GM19324 (cell line): Measurements from ENCODE around the gene TEX53.

Experiments used
- ATAC-seq: cut with Tn5 transposase; IDR thresholded peaks from one replicate; pipeline ENCODE4 v1.9.1; 2021; ENCODE audit warnings: mild to moderate bottlenecking, moderate library complexity; ENCODE audit not compliant: unreplicated experiment, low FRiP score

Gene TEX53

GRCh38 chr9:114680259-114681001 is 22.8 kb upstream of the TEX53 start:
- ATAC-seq: no peak

DNA sequence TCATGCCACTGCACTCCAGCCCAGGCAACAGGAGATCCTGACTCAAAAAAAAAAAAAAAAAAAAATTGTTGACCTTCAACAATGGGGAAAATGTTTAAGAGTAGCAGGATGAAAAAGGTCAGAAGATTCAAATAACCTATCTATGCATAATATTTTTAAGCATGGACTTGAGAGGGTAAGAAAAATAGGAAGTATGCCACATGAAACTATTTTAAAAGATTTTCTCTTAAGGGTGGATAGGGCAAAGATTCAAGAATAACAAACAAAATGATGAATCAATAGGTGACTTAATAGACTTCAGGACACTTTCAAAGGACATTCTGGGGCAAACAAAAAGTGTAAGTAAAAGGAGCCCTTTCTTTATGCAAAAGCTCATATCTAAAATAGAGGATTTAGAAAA is 21.2 kb upstream of the TEX53 start:
- no peak for ATAC-seq

DNA sequence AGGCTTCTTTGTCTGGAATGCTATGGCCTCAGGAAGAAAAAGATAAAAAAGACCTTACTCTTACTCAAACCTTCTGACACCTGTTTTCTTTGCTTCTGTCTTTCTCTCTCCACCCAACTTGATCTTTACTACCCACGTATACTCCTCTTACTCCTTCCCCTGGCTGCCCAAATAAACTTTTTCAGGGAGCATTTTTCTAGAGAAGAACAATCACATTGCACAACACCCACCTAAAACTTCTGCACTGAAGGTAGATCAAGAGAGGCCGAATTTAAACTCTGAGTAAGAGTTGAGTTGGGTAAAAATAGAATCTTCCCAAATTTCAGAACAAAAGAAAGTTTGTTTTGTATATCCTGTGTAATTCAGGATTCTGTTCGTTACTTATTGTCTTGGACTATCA is 20.5 kb upstream of the TEX53 start:
- ATAC-seq: no peak

DNA sequence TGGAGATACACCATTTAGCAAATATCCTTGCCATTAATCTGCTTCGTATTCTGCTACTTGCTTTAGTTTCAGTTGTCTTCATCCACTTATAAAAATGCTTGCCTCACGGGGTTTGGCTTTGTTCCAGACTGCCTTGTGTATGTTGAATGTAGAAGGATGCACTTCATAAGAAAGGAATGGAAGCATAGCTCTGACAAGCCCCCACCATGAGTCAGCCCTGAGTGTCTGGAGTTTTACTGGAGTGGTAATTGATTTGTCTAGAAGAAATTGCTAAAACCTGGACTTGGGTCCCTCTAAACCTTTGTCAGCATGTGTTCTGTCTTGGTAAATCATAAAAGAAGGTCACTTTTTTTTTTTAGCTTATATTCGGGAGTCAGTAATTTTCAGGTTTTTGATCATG is 19.8 kb upstream of the TEX53 start:
- ATAC-seq: no peak

DNA sequence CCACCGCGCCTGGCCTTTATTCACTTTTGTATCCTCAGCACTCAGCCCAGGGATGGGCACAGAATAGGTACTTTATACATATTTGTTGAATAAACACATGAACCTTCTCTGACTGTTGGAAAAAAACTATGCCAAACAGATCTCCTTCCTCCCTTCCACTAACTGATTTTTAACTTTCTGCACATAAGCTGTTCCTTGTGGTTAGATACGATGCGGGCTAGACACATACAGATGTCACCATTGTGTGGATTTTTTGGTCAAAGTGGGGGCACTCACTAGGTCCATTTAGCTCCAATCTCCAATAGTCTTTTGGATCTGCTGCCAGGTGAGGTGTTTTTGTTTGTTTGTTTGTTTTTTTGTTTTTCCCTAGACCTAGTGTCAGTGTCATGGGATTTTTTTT is 19.3 kb upstream of the TEX53 start:
- ATAC-seq: no peak

DNA sequence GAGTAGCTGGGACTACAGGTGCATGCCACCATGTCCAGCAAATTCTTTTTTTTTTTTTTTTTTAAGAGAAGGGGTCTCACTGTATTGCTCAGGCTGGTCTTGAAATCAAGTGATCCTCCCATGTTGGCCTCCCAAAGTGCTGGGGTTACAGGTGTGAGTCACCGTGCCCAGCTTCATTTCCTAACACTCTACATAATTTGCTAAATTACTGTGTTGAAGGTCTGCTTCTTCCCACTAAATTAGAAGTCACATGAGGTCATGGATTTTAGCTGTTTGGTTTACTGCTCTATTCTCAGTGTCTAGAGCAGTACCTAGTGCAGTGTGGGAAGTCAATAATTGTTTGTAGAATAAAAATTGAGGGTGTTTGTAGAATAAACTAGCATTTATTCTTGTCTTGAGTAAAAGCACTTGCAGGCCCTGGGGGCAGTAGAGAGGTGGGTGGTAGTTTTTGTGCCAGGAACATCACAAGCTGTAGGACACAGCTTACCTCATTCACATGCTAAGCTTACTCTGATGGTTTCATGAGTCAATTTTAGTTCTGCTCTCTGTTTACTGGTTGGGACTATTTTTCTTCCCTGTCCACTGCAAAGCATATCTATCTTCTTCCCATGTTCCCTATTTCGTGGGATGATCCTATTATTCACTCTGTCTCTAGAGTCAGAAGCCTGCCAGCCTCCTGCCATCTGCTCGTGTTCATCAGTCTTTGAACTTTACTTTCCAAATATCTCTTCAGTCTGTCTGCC is 17.4 kb upstream of the TEX53 start:
- no peak for ATAC-seq

- ATAC-seq: no peak
Measured at GRCh38 chr9:114674076-114674797, 16.6 kb upstream of the TEX53 start.

DNA sequence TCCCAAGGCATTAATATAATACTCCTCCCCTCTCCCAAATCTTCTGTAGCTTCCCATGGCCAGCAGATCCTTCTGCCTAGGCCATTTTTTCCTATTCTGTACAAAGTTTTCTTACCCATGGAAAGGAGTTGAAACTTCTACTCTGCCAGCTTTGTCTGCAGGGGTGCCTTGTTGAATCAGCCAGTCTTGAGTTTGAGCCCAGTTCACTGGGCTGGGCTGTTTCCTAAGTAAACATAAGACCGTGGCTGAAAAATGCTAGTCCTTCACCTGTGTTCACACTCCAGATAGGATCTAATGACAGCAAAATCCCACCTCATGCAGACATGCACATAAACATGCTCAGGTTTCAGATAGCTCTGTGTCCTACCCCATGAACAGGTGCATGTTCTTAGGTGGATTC is 14.0 kb upstream of the TEX53 start:
- ATAC-seq: no peak

DNA sequence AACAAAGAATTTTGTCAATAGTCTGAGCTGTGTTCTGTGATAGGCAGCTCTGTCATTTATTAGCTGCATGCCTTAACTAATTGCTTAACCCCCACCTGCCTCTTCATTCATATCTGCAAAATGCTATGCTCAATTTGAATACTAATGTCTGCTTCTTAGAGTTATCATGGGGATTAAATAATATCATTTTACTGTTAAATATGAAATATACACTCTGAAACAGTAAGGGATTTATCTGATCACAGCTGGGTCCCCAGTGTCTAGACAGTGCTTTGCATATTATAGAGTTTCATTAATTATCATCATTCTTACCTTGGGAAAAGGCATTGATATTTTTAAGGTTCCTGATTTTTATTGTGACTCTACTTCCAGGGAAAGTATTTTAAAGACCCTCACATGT is 12.4 kb upstream of the TEX53 start:
- no peak for ATAC-seq

GRCh38 chr9:114668146-114668545 is 10.5 kb upstream of the TEX53 start:
- ATAC-seq: no peak

DNA sequence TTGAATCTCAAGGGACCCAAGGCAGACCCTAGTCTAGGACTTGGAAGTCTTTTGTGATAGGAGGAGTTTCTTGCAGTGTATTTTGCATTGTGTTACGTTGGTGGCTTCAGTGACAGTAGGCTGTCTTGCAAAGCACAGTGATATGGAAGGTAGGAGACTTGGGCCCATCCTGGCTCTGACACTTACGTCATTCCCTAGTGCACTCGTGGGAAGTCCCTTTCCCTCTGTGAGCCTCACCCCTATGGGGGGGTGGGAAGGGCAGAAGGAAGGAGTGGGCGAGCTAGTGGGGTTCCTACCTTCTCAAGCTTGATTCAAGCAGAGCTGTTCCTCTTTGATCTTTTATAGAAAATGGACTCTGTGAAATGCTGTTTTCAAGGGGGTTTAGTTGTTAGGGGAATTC is 9.2 kb upstream of the TEX53 start:
- no peak for ATAC-seq

DNA sequence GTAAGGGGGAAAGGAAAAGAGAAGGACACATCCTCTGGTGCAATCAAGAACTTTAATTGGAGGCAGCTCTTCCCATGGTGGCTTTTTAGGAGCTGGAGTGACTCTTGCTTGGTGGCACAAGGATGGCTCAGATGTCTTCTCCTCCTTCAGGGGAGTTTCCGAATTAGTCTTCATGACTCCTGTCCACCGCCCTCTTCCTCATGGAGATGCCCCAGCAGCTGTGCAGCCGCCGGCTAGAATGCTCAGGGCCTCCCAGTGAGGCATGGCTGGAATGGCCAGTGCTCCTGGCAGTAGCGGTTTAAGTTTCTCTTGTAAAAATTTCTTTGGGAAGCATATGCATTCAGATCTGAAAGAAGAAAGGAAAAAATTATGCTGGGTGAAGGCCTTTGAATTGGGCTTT is 8.8 kb upstream of the TEX53 start:
- ATAC-seq: no peak

- ATAC-seq: no peak
Measured at GRCh38 chr9:114664181-114664580, 6.6 kb upstream of the TEX53 start.

DNA sequence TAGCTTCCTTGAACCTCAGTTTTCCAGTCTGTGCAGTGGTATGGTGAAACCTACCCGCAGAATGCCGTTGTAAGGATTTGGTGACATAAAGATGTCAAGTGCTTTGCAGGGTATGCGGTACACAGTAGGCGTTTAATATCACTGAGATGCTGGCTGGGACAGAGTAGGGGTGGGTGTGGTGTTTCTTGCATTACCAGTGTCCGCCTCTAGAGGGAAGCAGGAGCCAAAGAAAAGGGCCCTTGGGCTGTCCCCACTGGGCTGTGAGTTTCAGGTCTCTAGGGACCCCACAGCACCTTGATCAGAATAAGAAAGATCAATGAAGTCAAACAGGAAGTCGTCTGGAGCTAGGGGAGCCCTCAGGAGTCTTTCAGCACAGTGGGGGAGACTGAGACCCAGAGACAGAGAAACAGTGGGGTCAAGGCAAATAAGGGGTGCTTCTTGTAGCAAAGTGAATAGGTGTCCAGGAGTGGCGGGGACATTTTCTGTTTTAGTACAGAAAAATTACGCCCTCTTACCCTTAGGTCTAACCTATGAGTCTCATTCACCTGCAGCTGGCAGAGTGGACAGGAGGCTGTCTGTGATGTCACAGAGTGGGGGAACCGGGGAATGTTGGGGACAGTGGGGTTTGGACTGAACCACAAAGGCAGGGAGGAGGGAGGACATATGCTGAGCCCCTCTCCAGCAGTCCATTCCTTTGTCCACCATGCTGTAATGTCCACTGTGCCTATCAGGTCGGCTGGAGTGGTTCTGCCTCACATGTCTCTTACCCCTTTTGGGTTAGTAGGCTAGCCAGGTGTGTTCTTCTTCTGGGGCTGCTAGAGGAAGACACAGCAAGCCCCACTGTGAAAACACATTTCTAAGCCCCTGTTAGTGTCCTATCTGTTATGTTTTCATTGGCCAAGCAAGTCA is 4.7 kb upstream of the TEX53 start:
- ATAC-seq: no peak

DNA sequence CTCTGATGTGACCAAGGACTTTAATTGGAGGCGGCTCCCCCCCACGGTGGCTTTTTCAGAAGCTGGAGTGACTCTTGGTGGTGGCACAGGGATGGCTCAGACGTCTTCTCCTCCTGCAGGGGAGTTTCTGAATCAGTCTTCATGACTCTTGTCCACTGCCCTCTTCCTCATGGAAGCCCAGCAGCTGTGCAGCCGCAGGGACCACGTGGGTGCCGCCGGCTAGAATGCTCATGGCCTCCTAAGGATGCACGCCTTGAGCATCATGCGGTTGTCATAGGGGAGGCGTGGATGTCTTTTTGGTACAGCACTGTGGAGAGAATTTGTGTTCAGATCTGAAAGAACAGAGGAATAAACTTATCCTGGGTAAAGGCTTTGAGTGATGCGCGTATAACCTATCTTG is 1.3 kb downstream of the TEX53 start:
- ATAC-seq: no peak

- ATAC-seq: no peak
Measured at GRCh38 chr9:114655689-114656088, 1.9 kb downstream of the TEX53 start.

GRCh38 chr9:114653556-114654159 is 3.9 kb downstream of the TEX53 start:
- ATAC-seq: no peak

- no peak for ATAC-seq
Measured at GRCh38 chr9:114652776-114653555, 4.6 kb downstream of the TEX53 start.

GRCh38 chr9:114643896-114644295 is 13.7 kb downstream of the TEX53 start:
- ATAC-seq: no peak
